ENCODE measurements around the gene RAD21L1.
A peak's percentile ranks its signal among the peaks of the same experiment; 100 is the strongest.
"Not testable (repeated sequence)": the region's sequence is repeated elsewhere in the genome, so short reads cannot be mapped to it uniquely, and the experiment has no call there.

Gene RAD21L1

DNA sequence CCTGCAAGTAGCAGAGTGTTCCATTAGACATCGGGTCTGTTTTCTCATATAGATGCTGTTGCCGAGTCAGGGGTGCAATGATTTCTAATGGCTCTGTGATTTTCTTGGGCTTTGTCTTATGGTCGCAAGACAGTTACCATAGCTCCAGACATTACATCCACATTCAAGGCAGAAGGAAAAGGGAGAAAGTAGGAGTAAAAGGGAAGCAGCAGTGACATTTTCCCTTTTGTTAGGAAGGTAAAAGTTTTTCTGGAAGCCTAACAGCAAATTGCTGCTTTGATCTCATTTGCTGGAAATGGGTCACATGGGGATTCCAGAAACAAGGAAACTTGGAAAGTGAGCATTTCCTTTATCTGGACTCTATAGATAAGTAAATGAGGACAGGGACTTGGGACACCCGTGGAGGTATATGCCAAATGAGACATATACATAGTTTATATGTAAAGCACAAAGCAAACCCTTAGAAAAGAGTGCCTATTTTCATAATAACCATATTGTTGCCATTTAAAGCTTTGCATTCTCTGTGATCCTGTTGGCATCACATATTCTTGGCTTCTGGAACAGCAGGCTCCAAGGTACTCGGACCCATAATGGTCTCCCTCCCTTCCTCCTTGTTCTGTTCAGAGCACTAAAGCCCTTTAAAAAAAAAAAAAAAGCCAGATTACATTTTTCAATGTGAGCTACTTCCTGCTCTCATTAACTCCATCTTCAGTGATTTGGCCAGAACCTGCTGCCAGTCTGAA, 22.9 kb upstream of the RAD21L1 start, which contains the start of gene C20orf202:
TSS of gene C20orf202 (plus strand) at position 693 of the 743 bp plus-strand sequence. CDS start 132 bp downstream, outside the sequence.
- DNase-seq = no peak

DNA sequence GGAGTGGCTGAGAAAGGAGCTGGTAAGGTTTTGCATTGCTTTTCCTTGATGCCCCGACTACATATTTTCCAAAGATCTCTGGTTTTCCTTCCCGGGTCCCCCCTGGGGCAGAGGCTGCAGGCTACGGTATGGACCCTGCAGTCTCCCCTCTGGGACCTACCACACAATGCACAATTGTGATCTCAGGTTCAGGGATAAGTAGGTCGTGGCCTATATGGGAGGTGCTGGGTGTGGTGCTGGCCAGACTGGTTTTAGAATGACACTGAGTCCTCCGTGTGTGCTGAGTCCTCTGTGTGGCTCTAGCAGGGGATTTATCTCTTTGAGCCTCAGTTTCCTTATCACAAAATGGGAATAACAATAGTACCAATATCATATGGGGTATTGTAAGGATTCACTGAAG, 22.2 kb upstream of the RAD21L1 start:
- DNase-seq = no peak

DNA sequence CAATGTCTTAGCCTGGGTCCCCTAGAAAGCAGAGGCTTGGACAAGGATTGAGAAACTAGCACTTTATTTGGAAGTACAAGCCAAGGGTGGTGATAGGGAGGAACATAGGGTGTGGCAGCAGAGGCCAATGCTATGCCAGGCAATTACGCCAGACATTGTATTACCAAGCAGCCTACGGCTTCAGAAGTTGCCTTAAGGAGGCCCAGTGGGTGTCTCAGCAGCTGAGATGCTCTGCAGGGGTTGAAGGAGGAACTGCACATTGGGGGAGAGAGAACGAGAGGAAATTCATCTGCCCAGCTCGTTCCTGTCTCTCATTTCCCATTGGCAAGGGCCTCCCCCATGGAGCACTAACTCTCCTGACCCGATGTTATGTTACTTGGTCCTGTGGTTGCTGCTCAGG, 21.7 kb upstream of the RAD21L1 start:
- no peak for DNase-seq

DNA sequence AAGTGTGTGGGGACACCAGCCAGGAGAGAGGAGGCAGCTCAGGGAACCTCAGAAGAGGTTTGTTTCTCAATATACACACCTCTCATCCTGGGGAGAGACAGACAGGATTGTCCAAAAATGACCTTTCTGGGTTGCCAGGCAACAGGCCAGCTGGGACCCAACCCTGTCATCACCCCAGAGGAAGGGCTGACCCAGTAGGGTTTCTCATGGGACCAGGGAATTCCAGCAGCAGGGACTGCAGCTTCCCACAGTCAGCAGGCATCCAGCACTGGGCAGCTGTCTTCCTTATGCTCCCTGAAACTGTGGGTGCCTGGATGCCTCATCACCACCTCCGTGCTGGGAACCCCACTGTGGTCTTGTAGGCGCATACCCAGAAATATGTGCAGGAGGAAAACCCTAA, 21.3 kb upstream of the RAD21L1 start:
- no peak for DNase-seq

DNA sequence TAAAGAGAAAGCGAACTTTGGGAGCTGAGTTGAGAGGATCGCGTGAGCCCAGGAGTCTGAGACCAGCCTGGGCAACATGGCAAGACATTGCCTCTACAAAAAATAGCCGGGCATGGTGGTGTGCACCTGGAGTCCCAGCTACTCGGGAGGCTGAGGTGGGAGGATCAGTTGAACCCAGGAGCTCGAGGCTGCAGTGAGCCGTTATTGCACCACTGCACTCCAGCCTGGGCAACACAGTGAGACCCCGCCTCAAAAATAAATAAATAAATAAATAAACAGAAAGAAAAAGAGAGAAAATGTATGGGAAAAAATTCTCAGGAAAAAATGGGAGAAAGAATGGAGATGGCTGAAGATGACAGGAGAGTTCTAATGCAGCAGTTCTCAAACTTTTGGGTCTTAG, 20.0 kb upstream of the RAD21L1 start:
- no peak for DNase-seq

DNA sequence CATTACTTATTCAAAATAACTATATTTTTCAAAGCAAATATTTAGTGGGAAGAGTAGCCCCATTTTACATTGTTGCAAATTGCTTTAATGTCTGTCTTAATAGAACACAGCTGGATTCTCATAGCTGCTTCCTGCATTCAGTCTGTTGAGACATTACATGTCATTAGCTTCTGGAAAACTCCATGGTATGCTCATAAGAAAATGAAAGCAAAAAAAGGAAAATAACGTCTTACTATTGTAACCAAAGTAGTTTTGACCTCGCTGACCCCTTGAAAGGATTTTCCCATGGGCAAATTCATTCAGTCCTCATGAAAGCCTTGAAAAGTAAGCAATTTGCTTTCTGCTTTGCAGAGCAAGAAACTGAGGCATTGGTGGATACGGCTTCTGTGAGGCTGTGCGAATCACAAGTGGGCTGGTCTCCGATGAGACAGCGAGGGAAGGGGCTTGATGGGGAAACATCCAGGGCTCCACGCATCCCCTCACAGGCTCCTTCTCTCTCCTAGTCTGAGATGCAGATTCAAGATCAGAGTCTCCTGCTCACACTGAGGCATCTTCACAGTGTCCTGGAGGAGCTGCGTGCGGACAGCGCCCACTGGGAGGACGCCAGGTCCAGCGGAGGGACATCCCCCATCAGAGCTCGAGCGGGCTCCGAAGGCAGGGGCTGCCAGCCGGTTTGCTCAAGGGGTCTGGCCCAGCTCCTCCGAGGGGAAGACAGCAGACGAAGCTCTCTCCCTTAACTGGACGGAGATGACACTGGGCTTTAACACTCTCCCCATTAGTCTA, 19.3 kb upstream of the RAD21L1 start:
- no peak for DNase-seq

DNA sequence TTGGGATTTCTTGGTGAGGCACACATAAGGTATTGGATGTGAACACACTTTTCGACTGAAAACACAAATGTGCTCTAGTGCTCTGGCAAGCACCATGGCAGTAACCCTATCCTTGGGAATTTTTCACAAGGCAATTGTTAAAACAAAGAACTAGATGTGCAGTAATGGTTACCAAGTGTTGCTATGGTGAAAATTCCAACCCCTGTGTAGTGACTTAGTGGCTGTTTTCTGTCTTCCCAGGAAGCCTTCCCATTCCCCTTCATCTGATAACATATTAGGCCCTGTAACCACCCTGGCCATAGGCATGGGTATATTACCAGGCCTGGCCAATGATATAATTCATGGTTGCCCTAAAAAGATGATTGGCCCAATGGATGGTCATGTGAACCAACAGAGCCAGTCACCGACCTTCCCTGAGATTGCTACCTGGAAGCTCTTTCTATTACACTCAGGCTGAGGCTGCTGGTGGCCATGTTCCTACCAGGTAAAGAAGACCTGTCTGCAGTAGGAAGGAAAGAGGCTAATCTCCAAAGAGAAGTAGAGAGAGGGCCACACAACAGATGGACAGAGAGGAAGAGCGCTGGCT, 18.5 kb upstream of the RAD21L1 start:
- no peak for DNase-seq

DNA sequence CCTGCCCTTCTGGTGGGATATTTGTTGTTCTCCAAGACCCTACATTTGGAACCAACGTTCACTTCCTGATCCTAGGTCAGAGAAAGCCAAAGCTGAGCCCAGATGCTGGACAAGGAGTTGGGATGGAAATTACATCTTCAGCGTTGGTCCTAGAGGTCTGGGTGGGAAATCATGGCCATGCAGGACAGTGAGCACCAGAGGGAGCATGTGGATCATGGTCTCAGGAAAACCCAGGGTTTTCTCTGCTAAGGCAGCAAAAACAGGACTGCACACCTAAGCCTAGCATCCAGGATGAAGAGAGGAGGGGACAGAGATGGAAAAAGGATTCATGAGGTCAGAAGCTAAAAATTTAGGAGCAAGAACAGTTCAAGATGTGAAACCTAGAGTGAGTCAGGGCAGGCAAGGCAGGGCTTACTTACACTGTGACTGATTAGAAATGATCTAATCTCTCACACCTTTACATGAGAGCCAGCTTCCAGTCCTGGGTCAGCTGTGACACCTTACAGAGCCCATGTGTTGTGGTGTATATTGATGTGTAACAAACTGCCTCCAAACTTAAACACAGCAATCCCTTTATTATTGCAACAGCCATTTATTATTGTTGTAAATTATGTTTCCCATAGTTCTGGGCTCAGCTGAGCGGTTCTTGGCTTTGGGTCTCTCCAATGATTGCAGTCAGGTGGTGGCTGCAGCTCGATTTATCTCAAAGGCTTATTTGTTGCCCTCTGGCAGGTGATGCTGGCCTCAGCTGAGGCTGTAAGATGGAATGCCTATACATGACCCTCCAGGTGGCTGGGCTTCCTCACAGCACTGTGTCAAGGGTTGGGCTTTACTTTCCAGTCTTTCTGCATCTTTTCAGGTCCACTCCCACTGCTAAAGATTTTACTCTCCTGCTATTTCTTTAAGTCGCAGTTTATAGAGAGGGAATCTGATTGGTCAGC, 16.1 kb upstream of the RAD21L1 start:
- no peak for DNase-seq

DNA sequence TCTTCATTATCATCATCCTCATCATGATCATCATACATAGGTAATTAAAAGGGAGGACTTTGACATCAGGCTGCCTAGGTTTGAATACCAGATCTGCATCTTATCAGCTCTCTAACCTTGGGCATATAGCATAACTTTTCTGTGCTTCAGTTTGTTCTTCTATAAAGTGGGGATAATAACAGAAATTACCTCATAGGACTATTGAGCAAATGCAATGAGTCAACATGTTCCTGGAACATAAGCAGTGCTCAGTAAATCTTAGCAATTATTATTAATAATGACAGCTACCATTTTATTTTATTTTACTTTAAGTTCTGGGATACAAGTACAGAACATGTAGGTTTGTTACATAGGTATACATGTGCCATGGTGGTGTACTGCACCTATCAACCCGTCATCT, 15.3 kb upstream of the RAD21L1 start:
- no peak for DNase-seq

DNA sequence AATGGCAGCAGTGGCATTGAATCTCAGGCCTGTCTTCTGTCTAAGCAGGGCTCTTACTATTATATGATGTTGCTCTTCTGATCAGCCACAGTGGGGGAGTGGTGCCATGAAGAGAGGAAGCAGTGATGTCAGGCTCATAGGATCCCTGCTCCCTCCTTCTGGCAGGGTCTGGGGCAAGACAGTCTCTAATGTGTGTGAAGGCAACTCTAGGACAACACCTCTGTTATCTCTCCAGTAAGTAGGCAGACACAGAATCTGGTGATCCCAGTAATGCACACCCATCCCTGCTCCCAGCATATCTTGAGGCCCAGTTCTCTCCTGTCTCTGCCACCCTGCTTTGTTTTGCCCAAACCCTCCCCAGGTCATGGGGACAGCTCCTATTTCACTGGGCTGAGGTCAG, 13.8 kb upstream of the RAD21L1 start:
- DNase-seq = no peak

DNA sequence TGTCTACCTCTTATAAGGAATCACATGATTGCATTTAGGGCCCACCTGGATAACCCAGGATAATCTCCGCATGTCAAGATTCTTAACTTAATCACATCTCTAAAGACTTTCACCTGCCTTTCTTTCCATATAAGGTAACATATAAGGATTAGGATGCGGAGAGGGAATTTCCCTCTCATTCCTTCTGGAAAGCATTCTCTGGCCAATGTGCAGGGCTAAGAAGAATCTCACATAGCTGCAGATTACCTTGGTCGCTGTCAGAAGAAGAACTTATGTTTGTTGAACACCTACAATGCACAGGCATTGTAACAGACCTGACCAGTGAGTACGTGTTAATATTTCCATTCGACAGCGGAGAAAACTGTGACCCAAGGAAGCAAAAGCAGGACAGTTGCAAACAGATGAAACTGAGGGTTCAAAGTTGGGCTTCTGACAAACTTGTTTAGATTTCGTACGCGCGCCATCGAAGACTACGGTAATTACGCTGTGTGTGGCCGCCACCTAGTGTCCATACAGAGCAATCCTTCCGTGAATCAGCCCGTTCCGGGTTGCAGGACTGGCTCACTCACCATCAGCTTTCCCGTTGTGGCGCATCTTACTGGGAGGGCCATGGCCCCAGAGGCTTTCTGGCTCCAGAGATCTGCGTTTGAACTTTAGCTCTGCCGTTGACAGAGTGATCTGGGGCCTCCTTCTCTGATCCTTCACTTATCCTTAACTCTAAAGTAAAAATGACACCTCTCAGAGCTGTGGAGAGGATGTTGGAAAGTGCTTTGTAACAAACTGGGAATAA, 13.0 kb upstream of the RAD21L1 start:
- peak; percentile 81 for DNase-seq

DNA sequence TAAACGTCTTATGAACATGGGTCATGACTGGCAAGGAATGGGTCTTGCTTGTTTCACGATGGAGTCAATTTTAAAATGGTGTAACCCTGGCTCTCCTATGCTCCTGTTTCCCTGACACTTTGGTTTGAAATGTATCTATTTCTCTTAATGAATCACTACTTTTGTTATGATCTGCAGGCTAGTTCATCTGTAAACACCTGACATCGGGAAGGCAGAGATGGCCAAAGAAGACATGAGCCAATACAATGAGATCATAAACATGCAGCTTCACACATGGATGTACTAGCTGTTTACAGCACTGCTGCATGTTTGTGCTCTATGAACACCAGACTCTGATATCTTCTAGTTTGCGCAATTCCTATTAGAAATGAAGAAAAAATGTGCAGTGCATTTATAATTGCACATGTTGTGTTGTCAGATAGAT, 11.0 kb upstream of the RAD21L1 start:
- no peak for DNase-seq

DNA sequence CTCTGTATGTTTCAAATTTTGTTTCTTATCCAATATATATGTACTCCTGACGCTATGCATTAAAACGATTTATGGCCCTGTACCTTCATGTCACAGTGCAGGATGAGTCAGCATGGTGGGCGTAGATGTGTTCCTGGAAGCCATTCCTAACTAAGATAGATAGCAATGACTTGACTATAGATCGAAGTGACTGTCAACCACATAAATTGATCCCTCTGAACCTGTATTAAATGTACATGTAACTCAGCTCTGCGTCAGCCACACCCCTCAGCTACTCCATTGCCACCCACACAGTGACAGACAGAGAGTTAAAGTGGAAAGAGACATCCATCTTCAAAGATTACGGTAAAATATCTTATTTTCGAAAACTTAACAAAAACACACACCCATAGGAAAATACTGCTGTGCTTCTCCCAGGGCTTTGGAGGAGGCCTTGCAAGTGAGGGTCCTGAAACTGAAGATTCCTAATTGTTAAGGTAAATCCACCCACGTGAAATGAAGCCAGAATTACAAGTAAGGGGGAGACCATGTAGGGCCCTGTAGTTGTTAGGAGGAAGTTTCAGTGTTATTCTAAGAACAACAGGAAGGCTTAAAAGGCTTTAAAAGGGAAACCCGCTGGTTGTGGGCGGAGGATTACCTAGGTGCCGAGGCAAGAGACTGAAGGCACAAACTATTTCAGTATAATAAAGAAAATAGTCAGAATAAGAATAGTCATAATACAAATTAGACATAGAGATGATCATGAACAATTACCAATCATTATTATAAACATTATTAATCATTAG, 10.3 kb upstream of the RAD21L1 start:
- DNase-seq = no peak

DNA sequence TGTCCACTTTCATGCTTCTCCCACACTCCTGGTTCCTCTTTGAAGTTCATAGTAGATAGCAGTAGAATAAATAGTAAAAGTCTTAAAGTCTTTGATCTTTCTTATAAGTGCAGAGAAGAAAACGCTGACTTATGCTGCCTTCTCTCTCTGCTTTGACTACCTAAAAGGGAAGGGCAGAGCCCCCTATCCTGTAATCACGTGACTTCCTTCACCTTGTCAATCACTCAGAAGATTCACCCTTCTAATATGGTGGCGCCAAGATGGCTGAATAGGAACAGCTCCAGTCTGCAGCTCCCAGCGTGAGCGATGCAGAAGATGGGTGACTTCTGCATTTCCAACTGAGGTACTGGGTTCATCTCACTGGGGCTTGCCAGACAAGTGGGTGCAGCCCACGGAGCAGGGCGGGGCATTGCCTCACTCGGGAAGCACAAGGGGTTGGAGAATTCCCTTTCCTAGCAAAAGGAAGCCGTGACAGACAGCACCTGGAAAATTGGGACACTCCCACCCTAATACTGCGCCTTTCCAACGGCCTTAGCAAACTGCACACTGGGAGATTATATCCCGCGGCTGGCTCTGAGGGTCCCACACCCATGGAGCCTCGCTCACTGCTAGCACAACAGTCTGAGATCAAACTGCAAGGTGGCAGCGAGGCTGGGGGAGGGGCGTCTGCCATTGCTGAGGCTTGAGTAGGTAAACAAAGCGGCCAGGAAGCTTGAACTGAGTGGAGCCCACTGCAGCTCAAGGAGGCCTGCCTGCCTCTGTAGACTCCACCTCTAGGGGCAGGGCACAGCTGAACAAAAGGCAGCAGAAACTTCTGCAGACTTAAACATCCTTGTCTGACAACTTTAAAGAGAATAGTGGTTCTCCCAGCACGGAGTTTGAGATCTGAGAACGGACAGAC, 9.1 kb upstream of the RAD21L1 start:
- DNase-seq = not testable (repeated sequence)

DNA sequence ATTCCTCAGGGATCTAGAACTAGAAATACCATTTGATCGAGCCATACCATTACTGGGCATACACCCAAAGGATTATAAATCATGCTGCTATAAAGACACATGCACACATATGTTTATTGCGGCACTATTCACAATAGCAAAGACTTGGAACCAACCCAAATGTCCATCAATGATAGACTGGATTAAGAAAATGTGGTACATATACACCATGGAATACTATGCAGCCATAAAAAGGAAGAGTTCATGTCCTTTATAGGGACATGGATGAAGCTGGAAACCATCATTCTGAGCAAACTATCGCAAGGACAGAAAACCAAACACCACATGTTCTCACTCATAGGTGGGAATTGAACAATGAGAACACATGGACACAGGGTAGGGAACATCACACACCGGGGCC, 3.1 kb upstream of the RAD21L1 start:
- not testable (repeated sequence) for DNase-seq

DNA sequence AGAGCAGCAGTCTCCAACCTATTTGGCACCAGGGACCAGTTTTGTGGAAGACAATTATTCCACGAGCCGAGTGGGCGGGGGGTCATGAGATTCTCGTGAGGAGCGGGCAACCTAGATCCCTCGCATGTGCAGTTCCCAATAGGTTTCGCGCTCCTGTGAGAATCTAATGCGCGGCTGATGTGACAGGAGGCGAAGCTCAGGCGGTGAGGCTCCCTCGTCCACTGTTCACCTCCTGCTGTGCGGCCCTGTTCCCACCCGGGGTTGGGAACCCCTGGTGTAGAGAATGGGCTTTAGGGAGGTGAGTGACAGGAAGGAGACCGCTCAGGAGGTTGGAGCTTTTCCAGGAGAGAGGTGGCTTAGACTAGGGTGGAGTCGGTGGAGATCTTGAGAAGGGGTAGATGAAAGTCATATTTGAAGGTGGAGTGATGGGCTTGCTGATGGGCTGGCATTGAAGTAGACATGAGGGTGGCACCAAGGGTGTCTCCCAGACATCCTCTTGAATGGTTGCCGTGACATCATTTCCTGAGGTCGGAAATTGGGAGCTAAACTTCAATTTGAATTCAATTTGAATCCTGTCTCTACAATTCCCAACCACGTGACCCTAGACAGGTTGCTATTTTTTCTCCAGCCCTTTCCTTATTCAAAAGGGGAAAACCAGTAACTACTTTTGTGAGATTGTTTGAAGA, 1.5 kb upstream of the RAD21L1 start:
- DNase-seq = no peak

DNA sequence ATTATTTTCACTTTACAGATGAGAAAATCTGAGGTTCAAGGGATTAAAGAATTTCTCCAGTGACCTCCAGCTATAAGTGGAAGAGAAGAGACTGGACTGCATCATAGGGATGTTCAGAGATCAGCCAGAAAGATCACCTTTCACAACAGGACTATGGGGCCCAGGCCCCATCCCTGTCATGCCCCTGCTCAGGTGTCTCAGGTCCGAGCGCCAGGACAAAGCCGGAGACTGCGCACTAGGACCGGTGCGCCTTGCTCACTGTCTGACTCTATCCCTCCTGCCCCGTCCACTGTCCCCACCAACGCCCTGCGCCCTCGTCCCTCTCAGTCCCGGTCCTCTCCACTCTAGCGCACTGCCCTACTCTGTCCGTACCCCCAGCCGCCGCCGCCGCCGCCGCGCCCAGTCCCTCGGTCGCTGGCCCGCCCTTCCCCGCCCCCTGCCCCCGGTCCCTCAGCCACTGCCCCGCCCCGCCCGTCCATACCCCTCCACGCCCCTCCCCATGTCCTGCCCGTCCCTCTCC, 521 bp upstream of the RAD21L1 start:
- DNase-seq = peak; percentile 79

DNA sequence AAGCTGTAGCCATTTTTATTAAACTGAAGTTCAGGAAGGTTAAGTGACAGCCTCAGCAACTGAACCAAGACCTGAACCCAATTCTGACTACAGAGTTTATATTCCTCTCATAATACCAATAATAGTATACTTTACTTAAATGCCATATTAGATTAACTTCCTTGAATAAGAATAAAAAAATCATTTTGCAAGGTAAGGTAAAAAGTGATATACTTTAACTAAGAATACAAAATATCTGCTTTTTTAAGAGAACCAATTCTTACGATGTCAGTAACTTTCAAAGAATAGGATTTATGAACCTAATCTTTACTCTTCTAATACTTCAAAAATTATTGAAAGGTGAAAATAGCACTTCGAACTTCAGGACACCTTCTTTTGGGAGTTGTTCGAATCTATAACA, 3.7 kb downstream of the RAD21L1 start:
- DNase-seq = no peak

Data from eye (tissue), 1 donor.